NCI-H748 (cell line): ENCODE data around the gene POLA1.
A peak's percentile ranks its signal among the peaks of the same experiment; 100 is the strongest.
"Not testable (repeated sequence)": the region's sequence is repeated elsewhere in the genome, so short reads cannot be mapped to it uniquely, and the experiment has no call there.

Source experiments
- DNase-seq: peaks from one replicate; lab custom pipeline; 2025; ENCODE audit not compliant: unreplicated experiment; lab: John Stamatoyannopoulos, UW

Gene POLA1, protein sequence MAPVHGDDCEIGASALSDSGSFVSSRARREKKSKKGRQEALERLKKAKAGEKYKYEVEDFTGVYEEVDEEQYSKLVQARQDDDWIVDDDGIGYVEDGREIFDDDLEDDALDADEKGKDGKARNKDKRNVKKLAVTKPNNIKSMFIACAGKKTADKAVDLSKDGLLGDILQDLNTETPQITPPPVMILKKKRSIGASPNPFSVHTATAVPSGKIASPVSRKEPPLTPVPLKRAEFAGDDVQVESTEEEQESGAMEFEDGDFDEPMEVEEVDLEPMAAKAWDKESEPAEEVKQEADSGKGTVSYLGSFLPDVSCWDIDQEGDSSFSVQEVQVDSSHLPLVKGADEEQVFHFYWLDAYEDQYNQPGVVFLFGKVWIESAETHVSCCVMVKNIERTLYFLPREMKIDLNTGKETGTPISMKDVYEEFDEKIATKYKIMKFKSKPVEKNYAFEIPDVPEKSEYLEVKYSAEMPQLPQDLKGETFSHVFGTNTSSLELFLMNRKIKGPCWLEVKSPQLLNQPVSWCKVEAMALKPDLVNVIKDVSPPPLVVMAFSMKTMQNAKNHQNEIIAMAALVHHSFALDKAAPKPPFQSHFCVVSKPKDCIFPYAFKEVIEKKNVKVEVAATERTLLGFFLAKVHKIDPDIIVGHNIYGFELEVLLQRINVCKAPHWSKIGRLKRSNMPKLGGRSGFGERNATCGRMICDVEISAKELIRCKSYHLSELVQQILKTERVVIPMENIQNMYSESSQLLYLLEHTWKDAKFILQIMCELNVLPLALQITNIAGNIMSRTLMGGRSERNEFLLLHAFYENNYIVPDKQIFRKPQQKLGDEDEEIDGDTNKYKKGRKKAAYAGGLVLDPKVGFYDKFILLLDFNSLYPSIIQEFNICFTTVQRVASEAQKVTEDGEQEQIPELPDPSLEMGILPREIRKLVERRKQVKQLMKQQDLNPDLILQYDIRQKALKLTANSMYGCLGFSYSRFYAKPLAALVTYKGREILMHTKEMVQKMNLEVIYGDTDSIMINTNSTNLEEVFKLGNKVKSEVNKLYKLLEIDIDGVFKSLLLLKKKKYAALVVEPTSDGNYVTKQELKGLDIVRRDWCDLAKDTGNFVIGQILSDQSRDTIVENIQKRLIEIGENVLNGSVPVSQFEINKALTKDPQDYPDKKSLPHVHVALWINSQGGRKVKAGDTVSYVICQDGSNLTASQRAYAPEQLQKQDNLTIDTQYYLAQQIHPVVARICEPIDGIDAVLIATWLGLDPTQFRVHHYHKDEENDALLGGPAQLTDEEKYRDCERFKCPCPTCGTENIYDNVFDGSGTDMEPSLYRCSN (N-terminal part only)

DNA sequence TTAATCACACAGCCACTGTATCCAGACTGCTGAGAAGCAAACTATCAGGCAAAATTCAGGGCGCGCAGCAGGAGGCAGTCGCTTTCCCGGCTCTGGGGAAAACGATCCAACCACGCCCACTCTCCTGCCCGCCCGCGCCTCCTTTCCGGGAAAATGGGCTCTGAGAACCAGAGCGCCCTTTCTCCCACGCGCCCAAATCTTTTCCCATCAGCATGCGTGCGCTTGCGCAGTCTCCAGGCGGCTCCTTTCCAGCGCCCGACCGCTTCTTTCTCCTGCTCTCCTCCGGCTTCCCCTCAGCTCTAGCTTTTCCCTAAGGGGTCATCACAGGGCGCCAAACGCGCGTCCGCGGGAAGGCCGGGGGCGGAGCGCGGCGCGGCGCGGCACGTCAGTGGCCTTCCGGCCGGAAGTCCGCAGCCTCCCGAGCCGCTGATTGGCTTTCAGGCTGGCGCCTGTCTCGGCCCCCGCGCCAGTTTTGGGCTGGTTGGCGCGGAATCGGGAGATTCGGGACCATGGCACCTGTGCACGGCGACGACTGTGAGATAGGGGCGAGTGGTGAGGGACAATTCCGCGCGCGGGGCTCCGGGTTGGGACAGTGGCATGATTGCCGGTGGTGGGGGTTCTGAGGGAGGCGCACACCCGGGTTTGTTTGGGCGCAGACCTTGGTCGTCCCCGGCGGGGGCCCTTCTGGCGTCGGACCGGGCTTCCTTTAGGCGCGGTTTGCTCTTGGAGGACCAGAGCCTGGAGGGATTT is at the start of gene POLA1:
TSS of gene POLA1 (plus strand) at position 466 of the 750 bp plus-strand sequence. CDS start at position 510, 44 bp downstream.
- peak; percentile 98 for DNase-seq

DNA sequence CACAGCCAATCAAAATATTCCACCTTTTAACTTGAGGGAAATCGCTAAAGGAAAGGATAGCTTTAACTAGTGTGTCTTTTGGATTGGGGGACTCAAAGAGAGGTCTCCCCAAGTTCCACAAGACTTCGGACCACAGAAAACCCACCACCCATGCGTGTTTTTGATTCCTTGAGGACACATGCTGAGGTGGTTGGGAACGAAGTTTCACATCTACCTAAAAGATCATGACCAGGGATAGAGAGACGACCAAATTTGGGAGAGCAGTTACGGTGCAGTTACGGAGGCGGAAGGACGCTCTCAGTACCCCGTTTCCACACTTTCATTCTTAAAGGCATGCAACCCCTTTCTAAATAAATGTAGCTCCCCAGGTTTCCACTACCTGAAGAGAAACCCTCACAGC is 47.7 kb upstream of the POLA1 start:
- no peak for DNase-seq

DNA sequence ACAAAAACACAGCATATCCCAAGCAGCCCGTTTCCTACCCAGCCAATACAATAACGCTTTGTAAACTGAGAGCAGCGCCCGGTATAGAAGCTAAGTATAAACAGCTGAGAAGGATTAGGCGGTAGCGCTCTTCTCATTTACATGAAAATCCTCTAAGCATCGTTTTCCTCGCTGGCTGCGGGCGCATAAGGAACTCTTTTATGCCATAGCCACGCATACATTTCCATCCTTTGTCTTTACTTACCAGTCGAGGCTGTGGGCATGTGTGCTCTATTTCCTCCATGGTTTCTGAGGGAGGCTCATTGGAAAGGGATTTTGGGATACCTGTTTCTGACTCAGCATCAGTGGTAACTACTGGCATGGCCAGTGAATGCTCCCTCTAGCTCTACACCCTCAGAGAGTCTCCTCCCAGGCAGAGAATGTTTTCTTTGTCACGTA is 47.0 kb upstream of the POLA1 start:
- DNase-seq, result peak; percentile 78

DNA sequence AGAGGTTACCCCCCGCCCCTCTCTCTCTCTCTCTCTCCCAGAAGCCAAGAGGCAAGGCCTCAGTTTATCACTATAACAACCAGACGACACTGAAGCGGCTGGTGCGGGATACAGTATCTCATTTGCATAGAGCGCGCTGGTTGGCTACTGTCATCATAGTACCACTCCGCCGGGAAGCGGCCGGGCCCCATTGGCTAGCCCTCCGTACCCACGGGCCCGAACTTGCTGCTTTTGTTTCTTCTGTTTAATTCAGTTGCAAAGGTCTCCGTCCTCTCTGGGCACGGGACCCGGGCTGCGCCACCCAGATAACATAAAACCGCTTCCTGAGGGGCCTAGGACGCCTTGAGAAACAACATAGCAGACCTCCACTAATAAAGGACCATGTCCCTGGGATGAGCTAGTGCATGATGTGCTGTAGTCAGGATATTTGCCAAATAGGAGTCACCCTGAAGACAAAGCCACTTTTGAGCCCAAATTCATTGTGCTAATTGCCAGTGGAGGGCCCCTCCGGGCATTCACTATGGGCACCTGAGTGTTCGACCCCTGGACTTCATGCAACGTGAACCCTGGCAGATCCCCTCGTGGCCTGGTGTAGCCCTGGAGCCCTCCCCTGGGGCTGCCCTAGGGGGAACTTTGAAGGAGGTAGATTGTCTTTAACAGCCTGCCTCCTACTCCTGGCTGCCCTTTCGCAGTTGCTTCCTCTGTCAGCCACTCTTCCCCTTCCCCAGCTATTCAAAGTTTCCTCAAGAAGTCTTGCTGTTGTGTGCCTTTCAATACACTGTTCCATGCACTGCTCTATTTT is 46.3 kb upstream of the POLA1 start, which contains the start of gene PCYT1B:
TSS of gene PCYT1B (minus strand) at position 91 of the 802 bp plus-strand sequence. CDS start 242 bp downstream, outside the sequence.
- DNase-seq, result peak; percentile 95

DNA sequence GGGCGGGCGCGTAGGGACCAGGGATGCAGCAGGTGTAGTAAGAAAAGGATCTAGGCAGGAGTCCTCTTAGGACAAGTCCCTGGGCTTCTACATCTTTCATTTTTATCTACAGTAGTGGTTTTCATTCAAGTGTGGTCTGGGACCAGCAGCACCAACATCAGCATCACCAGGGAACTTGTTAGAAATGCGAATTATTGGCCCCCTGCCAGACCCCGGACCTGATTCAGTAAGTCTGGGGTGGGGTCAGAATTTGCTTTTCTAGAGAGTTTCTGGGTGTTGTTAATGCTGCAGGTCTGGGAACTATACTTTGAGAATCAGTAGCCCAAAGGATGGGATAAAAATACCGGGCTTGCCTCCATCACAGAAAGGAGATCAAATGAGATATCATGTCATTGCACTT is 45.2 kb upstream of the POLA1 start:
- no peak for DNase-seq

DNA sequence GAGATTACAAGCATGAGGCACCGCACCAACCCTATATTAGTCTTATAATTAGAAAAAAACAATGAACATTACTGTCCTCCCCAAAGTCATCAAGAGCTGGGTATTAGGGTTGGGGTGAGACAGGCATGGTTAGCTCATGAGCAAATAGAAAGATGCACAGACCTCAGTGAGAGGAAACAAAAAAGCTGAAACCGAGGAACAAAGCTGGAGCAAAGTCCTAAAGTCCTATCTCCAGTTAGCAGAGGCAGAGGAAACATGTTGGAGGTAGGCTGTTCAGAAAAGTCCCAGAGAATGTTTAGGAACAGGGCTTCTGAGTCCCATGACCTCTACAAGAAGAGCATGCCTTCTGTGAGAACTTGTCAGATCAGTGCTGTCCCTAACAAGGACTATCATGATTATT is 41.9 kb upstream of the POLA1 start:
- no peak for DNase-seq

DNA sequence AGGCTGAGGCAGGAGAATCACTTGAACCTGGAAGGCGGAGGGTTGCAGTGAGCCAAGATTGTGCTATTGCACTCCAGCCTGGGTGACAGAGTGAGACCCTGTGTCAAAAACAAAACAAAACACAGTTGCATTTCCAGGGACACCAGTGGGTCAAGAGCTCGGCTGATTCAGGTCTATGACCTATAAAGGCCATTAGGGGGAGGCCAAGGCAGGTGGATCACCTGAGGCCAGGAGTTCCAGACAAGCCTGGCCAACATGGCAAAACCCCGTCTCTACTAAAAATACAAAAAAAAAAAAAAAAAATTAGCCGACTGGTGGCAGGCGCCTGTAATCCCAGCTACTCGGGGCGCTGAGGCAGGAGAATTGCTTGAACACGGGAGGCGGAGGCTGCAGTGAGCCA is 38.0 kb upstream of the POLA1 start:
- DNase-seq, result not testable (repeated sequence)

DNA sequence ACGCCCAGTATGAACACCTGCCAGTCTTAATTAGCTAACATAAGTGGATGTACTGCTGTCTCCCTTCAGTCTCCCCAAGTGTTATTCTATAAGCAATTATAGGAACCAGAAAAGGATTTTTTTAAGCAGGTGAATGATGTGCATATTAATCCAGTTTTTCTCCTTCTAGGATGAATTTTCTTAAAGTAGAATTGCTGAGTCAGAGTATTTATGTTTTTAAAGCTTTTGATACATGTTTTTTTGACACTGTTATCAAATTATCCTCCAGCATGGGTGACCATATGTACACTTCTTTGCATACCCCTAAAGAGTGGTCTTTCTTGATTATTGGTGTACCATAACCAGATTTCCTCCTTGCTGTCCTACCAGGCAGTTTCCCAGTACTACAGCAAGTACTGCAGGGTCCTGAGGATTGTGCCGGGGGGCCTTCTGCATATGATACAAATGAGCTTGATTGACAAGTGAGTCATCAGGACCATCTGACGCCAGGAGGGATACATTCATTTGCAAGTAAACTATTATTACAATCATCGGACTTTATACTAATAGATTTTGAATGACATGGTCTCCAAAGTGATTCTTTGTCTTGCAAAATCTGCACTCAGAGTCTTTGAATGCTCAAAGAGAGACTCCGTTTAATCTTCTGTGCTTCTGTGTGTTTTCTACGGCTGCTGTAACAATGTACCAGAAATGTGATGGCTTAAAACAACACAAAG is 35.9 kb upstream of the POLA1 start:
- peak; percentile 39 for DNase-seq

DNA sequence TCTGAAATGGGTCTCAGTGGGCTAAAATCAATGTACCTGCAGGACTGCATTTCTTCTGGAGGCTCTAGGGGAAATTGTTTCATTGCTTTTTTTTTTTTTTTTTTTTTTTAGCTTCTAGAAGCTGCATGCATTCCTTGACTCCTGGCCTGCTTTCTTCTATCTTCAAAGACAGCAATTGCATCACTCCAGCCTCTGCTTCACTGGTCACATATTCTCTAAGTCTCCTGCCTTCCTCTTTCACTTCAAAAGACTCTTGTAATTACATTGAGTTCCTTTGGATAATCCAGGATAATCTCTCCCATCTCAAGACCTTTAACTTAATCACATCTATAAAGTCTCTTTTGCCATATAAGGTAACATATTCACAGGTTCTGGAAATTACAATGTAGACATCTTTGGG is 35.3 kb upstream of the POLA1 start:
- no peak for DNase-seq

DNA sequence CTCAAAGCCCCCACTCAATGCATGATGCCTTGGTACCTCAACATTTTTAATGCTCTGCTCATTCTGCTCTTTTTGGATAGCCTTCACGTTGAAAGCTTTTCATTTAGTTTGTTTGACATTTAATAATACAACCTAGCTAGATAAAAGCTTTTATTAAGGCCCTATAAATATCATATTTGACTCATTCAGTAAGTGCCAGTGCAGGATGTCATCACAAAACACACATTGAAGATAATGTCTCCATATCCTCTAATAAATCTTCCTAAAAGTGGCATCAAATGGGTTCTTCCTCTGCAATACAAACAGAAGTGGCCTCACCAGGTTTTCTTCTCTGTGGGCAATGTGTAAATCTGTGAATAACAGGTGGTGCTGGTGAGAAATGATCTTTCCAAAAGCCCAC is 34.6 kb upstream of the POLA1 start:
- DNase-seq, result no peak

DNA sequence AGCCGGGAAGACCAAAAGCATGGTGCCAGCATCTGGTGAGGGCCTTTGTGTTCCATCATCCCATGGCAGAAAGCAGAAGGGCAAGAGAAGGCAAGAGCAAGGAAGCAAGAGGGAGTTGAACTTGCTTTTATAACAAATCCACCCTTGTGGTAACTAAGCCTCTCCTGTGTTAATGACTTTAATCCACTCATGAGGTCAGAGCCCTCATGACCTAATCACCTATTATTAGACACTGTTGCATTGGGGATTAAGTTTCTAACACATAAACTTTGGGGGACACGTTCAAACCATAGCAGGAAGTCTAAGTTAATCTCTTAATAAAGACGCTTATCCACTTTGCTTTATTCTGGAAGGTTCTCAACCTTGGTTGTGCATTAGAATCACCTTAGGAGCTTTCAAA is 34.1 kb upstream of the POLA1 start:
- no peak for DNase-seq

DNA sequence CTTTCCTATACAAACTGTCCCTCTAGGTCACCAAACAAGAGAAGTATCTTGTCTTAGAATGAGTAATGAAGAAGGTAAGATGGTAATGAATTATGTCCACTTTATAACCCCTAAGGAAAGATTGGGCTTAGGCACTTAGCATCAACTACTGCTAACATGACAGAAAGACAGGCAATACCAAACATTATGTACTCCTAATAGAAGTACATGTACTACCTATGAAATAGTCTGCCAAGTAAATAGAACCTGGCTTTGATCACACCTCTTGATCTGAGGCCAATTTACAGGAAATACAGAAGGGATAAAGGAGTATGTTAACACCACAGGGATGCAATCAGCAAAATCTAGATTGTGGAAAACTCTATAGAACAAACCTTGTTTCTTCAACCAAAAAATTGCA is 32.4 kb upstream of the POLA1 start:
- DNase-seq, result no peak

DNA sequence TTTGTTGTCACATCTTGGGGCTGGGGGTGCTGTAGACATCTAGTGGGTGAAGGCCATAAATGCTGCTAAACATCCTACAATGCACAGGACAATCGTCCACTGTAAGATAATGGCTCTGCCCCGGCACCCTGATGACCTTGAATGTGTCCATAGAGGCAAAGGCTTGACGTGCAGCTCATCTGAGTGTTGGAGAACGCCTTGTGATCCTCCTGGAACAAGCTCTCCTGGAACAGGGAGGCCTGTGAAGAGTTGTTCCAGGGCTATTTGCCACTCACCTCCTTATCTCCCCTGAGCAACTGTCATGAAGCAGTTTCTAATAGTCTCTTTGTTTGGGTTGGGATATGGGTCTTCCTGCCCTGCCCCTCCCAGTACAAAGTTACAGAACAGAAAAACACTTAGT is 31.4 kb upstream of the POLA1 start:
- DNase-seq, result no peak

DNA sequence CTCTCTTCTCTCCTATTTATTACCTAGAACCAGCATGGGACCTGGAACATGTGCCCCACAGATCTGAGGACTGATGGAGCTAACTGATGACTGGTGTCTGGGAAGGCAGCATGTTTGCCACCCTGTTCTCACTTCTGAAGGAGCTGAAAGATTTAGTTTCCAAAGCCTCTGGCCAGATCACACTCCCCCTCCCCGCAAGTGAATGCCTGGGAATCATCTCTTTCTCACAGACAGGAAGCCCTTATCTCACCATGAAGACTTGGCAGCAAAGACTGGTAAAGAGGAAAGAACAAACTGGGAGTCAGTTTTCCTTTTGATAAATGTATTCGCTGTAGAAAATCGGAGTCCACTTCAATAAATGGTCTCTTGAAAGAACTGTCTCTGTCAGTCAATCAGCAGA is 25.6 kb upstream of the POLA1 start:
- DNase-seq, result no peak

DNA sequence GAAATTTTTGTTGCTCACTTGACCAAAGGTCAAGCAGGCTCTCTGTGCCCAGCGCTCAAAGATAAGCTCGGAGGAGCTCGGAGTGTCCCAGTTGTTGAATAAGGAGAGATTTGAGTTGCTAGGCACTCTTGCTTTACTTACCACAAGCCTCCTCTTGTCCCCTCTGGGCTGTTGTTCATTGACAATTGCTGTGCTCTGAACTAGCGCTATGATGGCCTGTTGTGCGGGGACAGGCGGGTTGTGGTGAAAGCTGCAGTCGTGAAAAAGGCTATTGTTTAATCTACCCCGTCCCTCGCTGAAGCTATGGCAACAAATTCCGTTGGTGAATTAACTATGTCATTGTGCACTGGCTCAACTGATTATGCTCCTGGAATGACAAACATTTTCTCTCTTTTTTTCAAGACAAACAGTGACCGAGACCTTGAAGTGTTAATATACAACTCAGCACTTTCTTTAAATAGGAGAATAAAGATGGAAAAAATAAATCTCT is 21.0 kb upstream of the POLA1 start:
- peak; percentile 4 for DNase-seq

DNA sequence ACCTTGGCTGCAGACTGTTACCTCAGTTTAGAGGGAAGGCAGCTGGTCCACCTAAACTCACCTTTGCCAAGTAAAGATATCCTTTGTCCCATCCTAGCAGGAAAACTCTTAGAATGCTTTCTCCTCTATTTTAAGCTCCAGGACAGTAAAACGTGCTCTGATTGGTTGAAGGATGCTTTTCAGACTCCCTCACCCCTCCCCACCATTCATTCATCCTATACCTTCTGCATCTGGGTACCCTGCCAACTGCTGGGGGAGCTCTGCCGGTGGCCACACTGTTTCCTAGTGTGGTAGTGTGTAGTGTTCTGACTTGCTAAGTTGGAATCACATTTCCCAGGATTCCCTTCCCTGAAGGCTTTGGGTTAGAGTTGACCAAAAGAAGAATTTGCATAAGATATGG is 20.3 kb upstream of the POLA1 start:
- DNase-seq, result no peak

DNA sequence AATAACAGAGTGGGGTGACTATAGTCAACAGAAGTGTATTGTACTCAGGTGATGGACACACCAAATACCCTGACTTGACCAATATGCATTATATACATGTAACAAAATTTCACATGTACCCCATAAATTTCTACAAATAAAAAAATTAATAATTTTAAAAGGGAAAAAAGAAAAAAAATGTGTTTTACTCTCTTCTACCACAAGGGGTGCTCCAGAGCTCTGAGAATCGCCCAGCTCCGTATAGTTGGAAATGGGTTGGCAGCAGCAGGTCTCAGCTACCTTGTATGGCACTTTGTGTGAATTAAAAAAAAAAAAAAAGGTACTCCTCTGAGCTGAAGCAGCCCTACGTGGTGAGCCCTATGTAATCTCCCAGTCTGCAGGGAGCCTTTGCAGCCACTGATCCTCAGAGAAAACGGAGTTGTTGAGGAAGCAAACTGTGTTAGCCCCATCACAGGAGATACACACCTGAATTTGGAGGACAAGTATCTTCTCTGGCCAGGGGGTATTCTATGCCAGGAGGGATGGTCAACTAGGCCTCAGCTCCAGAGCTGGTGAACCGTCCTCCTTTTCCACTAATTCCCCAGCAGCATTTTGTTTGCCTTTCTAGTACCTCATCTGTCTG is 17.2 kb upstream of the POLA1 start:
- DNase-seq, result peak; percentile 14

DNA sequence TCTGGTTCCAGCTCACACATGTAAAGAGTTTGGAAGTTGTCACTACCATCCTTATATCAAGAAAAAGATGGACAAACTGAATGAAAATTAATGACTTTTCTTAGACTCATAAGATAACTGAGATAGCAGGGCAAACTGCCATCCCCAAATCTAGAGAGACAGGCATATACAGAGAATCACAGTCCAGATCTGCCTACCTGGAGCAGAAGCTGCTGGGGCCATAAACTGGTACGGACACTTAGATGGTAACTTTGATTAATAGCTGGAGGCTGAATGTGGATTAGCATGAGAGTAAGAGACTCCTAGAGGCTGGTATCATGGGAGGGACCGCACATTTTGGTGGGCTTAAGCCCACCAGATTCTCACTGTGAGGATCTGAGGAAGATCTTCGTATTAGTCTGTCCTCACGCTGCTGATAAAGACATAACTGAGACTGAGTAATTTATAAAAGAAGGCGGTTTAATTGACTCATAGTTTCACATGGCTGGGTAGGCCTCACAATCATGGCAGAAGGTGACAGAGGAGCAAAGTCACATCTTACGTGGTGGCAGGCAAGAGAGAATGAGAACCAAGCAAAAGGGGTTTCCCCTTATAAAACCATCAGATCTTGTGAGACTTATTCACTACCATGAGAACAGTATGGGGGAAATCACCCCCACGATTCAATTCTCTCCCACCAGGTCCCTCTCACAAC is 10.8 kb upstream of the POLA1 start:
- DNase-seq, result no peak
